GM23248 (cell line): Measurements from ENCODE around the gene ACAP1. TPM values are rescaled to one million over a fixed set of nuclear protein-coding genes. Genes with fewer than 3 reads are reported as not detected.

Experiments
- DNase-seq: peaks from one replicate; pipeline ENCODE4 v3.0.0-alpha.2; 2015
- H2AFZ ChIP-seq: fragments of 200-600 bp; sonication (generic); 2 replicates; pipeline ENCODE4 v1.6.1; 2016; ENCODE audit warnings: antibody characterized with exemption
- H3F3A ChIP-seq: fragments of 200-600 bp; sonication (generic); 2 replicates; pipeline ENCODE4 v1.6.1; 2016; ENCODE audit warnings: mild to moderate bottlenecking, antibody characterized with exemption, mixed run types; ENCODE audit not compliant: insufficient read depth
- H3K27ac ChIP-seq: fragments of 200-600 bp; sonication (generic); 2 replicates; pipeline ENCODE4 v1.5.1; 2016; ENCODE audit warnings: mild to moderate bottlenecking
- H3K27me3 ChIP-seq: fragments of 200-600 bp; sonication (generic); replicated peaks from 2 replicates; pipeline ENCODE4 v1.6.1; 2016; ENCODE audit warnings: mild to moderate bottlenecking; ENCODE audit not compliant: insufficient read depth
- H3K36me3 ChIP-seq: fragments of 200-600 bp; sonication (generic); 2 replicates; pipeline ENCODE4 v1.6.1; 2016; ENCODE audit warnings: low read depth, mild to moderate bottlenecking
- H3K4me1 ChIP-seq: fragments of 200-600 bp; sonication (generic); 2 replicates; pipeline ENCODE4 v1.6.1; 2016; ENCODE audit warnings: mild to moderate bottlenecking; ENCODE audit not compliant: insufficient read depth
- H3K4me2 ChIP-seq: fragments of 200-600 bp; sonication (generic); one replicate; pipeline ENCODE4 v1.6.1; 2016; ENCODE audit warnings: mild to moderate bottlenecking; ENCODE audit not compliant: unreplicated experiment
- H3K4me3 ChIP-seq: fragments of 200-600 bp; sonication (generic); 2 replicates; pipeline ENCODE4 v1.5.1; 2016; ENCODE audit warnings: mild to moderate bottlenecking
- H3K79me2 ChIP-seq: fragments of 200-600 bp; sonication (generic); 2 replicates; pipeline ENCODE4 v1.6.1; 2016; ENCODE audit warnings: mild to moderate bottlenecking; ENCODE audit not compliant: insufficient read depth
- H3K9ac ChIP-seq: fragments of 200-600 bp; sonication (generic); 2 replicates; pipeline ENCODE4 v1.6.1; 2016; ENCODE audit warnings: mild to moderate bottlenecking
- H3K9me2 ChIP-seq: fragments of 200-600 bp; sonication (generic); 2 replicates; pipeline ENCODE4 v1.6.1; 2016; ENCODE audit warnings: mixed run types, mild to moderate bottlenecking, moderate library complexity; ENCODE audit not compliant: insufficient read depth
- H3K9me3 ChIP-seq: fragments of 200-600 bp; sonication (generic); one replicate; pipeline ENCODE4 v1.6.1; 2017; ENCODE audit warnings: low read depth
- H4K20me1 ChIP-seq: fragments of 200-600 bp; sonication (generic); 2 replicates; pipeline ENCODE4 v1.6.0; 2016; ENCODE audit not compliant: insufficient read depth
- EZH2 ChIP-seq: fragments of 200-600 bp; sonication (generic); IDR thresholded peaks from 2 replicates; pipeline ENCODE4 v1.6.1; 2018; ENCODE audit warnings: antibody characterized with exemption, mild to moderate bottlenecking; ENCODE audit not compliant: insufficient read depth, poor library complexity, severe bottlenecking
- EZH2phosphoT487 ChIP-seq: fragments of 200-600 bp; sonication (generic); IDR thresholded peaks from 2 replicates; pipeline ENCODE4 v1.6.1; 2018; ENCODE audit warnings: antibody characterized with exemption, moderate library complexity, mild to moderate bottlenecking, low read depth; ENCODE audit not compliant: insufficient read depth
- WGBS, 2 experiments: methylation state at CpG; one replicate each; pipeline ENCODE4 v1.1.6; 2015 to 2017; ENCODE audit warnings: low lambda C conversion rate in 2 of 2, low coverage in 1 of 2; ENCODE audit errors: missing lambda C conversion rate in 2 of 2; 5-methylcytosine and 5-hydroxymethylcytosine counted together
- in situ Hi-C: fragments of 300-500 bp; cut with MboI; formaldehyde crosslinking; loops from 2 replicates; pipeline ENCODE4 v1.15.0; 2020
- polyA plus RNA-seq: library from polyadenylated mRNA; unstranded; fragments of >200 nt; fragmentation: Nextera tagmentation; extraction: Ambion mirVana; gene quantifications from 2 replicates; pipeline ENCODE4 v1.2.1, GENCODE V29; 2016
- total RNA-seq: library from RNA; depleted of rRNA; stranded (reverse); fragments of >200 nt; shearing (Covaris generic); gene quantifications from 2 replicates; pipeline ENCODE4 v1.2.3, GENCODE V29; 2014

ACAP1 gene
- total and polyA plus RNA-seq, 2 experiments from 2014 or later = 4.4 to 15.7 TPM

- Histone ChIP-seq H3K9ac (peak within 1 kb of the TSS; percentile 41), H3K4me3 (peak within 1 kb of the TSS; percentile 63), H3K4me2 (peak within 1 kb of the TSS; percentile 85), H2AFZ (peak within 1 kb of the TSS; percentile 72), H3K27me3 (no peaks in the 10 kb centered on the region), H3K9me2 (no peaks in the 10 kb centered on the region), H3K36me3 (no peaks in the 10 kb centered on the region), H4K20me1 (no peaks in the 10 kb centered on the region), H3K9me3 (no peaks in the 10 kb centered on the region), H3K79me2 (no peaks in the 10 kb centered on the region), H3K4me1 (peaks cover 6% of the 10 kb centered on the region), H3K27ac (no peak within 1 kb of the TSS), H3F3A (no peaks in the 10 kb centered on the region)
- WGBS, 2 experiments = 10% methylated on average over 27 to 34 of the region's 52 CpGs
- TF ChIP-seq EZH2 = no peak
- TF ChIP-seq EZH2phosphoT487 = no peak
- in situ Hi-C loops = no loop called here
- peak; percentile 48 for DNase-seq
Observed at GRCh38 chr17:7380855-7381683, 44.7 kb downstream of the ACAP1 start, which contains the start of gene TNK1. TNK1 (plus strand) TSS chr17:7381089; CDS start chr17:7382927, 1,838 bp downstream.

DNA sequence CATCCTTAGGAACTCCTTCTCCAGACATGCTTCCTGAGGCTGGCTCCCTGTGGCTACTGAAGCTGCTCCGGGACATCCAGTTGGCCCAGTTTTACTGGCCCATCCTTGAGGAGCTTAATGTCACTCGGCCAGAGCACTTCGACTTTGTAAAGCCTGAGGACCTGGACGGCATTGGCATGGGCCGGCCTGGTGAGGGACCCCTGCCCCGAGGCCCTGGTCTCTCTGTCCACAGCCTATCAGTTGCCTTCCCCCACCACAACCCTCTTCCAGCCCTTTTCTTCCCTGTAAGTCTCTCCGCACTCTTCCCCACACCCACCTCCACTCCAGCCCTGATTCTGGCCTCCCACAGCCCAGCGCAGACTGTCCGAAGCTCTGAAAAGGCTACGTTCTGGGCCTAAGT lies 46.6 kb downstream of the ACAP1 start:
- DNase-seq = no peak
- no peak for TF ChIP-seq EZH2phosphoT487
- TF ChIP-seq EZH2 = no peak
- no peak overlapping the region for H2AFZ ChIP-seq
- H3K9me3 ChIP-seq = no peaks in the 10 kb centered on the region
- H3K4me2 ChIP-seq = no peak overlapping the region
- no peaks in the 10 kb centered on the region for H3F3A ChIP-seq
- no peaks in the 10 kb centered on the region for H3K9me2 ChIP-seq
- H3K27me3 ChIP-seq = no peaks in the 10 kb centered on the region
- H3K36me3 ChIP-seq = no peaks in the 10 kb centered on the region
- no peaks in the 10 kb centered on the region for H4K20me1 ChIP-seq
- H3K79me2 ChIP-seq = no peaks in the 10 kb centered on the region
- H3K4me3 ChIP-seq = no peak overlapping the region
- H3K9ac ChIP-seq = no peak overlapping the region
- WGBS, 2 experiments = 77 to 82% methylated on average over 10 of the region's 10 CpGs
- in situ Hi-C loops = no loop called here
- H3K4me1 ChIP-seq = peaks cover 6% of the 10 kb centered on the region
- H3K27ac ChIP-seq = no peak overlapping the region

DNA sequence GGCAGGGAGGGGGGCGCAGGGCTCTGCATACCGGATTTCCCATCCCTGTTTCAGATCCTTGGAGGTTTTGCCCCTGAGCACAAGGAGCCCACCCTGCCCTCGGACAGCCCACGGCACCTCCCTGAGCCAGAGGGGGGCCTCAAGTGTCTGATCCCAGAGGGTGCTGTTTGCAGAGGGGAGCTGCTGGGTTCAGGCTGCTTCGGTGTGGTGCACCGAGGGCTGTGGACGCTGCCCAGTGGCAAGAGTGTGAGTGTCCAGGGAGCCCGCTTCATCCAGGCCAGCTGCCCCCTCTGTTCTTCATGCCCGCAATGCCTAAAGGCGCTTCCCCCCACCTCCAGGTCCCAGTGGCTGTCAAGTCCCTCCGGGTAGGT lies 47.0 kb downstream of the ACAP1 start:
- Histone ChIP-seq H2AFZ (no peak overlapping the region), H3K27ac (no peak overlapping the region), H3K9me3 (no peaks in the 10 kb centered on the region), H3K9ac (no peak overlapping the region), H3K79me2 (no peaks in the 10 kb centered on the region), H3K27me3 (no peaks in the 10 kb centered on the region), H3K4me2 (no peak overlapping the region), H3K4me3 (no peak overlapping the region), H4K20me1 (no peaks in the 10 kb centered on the region), H3F3A (no peaks in the 10 kb centered on the region), H3K36me3 (peaks cover under 1% of the 10 kb centered on the region; the same call in 1 of the 2 replicates), H3K9me2 (no peaks in the 10 kb centered on the region), H3K4me1 (peaks cover 6% of the 10 kb centered on the region)
- in situ Hi-C loops = no loop called here
- WGBS, 2 experiments = 66 to 72% methylated on average over 11 of the region's 11 CpGs
- no peak for DNase-seq
- TF ChIP-seq EZH2phosphoT487 = no peak
- no peak for TF ChIP-seq EZH2

- no peaks in the 10 kb centered on the region for H3F3A ChIP-seq
- no peaks in the 10 kb centered on the region for H3K27me3 ChIP-seq
- no peaks in the 10 kb centered on the region for H3K9me3 ChIP-seq
- peaks cover 6% of the 10 kb centered on the region for H3K4me1 ChIP-seq
- no peak overlapping the region for H3K4me3 ChIP-seq
- in situ Hi-C loops = no loop called here
- no peak overlapping the region for H3K4me2 ChIP-seq
- no peak overlapping the region for H2AFZ ChIP-seq
- H3K9ac ChIP-seq = no peak overlapping the region
- no peak overlapping the region for H3K27ac ChIP-seq
- no peaks in the 10 kb centered on the region for H3K79me2 ChIP-seq
- peaks cover 4% of the 10 kb centered on the region; the same call in 1 of the 2 replicates for H3K36me3 ChIP-seq
- WGBS, 2 experiments = 29 to 32% methylated on average over 55 to 65 of the region's 65 CpGs
- no peak for TF ChIP-seq EZH2phosphoT487
- TF ChIP-seq EZH2 = no peak
- H3K9me2 ChIP-seq = no peaks in the 10 kb centered on the region
- H4K20me1 ChIP-seq = no peaks in the 10 kb centered on the region
- peak; percentile 32 for DNase-seq
Observed at GRCh38 chr17:7383742-7384488, 47.6 kb downstream of the ACAP1 start.
